Neural cell (in vitro differentiated cells): ENCODE data around the gene PWWP2B. TPM values are rescaled to one million over a fixed set of nuclear protein-coding genes. Genes with fewer than 3 reads are reported as not detected.

ENCODE experiments used
- H2AFZ ChIP-seq: fragments of 200-600, 300-800 bp; sonication (generic), shearing (Covaris generic); 2 replicates; pipeline ENCODE4 v1.6.0; 2014; ENCODE audit warnings: low read depth, mild to moderate bottlenecking, antibody characterized with exemption, low read length, moderate library complexity
- H3F3A ChIP-seq: fragments of 200-600 bp; shearing (Covaris generic); 2 replicates; pipeline ENCODE4 v1.6.1; 2016; ENCODE audit warnings: mild to moderate bottlenecking, moderate library complexity, mixed read lengths, antibody characterized with exemption, low read length; ENCODE audit not compliant: insufficient read depth, poor library complexity, severe bottlenecking
- H3K27ac ChIP-seq: fragments of 200-600, 300-800 bp; sonication (generic), shearing (Covaris generic); 2 replicates; pipeline ENCODE4 v1.5.1; 2014; ENCODE audit warnings: mild to moderate bottlenecking, low read length, moderate library complexity
- H3K27me3 ChIP-seq: fragments of 300-800, 200-600 bp; sonication (generic), shearing (Covaris generic); 2 replicates; pipeline ENCODE4 v1.6.0; 2014; ENCODE audit warnings: mild to moderate bottlenecking, low read depth, low read length, moderate library complexity; ENCODE audit not compliant: insufficient read depth
- H3K36me3 ChIP-seq: fragments of 300-800, 200-600 bp; sonication (generic), shearing (Covaris generic); 2 replicates; pipeline ENCODE4 v1.5.1; 2014; ENCODE audit warnings: mild to moderate bottlenecking, antibody characterized with exemption, low read length, moderate library complexity; ENCODE audit not compliant: insufficient read depth
- H3K4me2 ChIP-seq: fragments of 300-800, 200-600 bp; sonication (generic), shearing (Covaris generic); 2 replicates; pipeline ENCODE4 v1.6.0; 2014; ENCODE audit warnings: mild to moderate bottlenecking, low read length
- H3K4me3 ChIP-seq: fragments of 300-800, 200-600 bp; sonication (generic), shearing (Covaris generic); 2 replicates; pipeline ENCODE4 v1.5.1; 2014; ENCODE audit warnings: mild to moderate bottlenecking, low read length, moderate library complexity
- H3K79me2 ChIP-seq: fragments of 200-600 bp; shearing (Covaris generic); replicated peaks from 2 replicates; pipeline ENCODE4 v1.6.0; 2014; ENCODE audit warnings: mild to moderate bottlenecking, low read length, moderate library complexity; ENCODE audit not compliant: insufficient read depth
- H3K9ac ChIP-seq: fragments of 300-800, 200-600 bp; sonication (generic), shearing (Covaris generic); 2 replicates; pipeline ENCODE4 v1.6.1; 2016; ENCODE audit warnings: mild to moderate bottlenecking, low read length, mixed read lengths
- H3K9me2 ChIP-seq: fragments of 200-600 bp; shearing (Covaris generic); 2 replicates; pipeline ENCODE4 v1.6.1; 2016; ENCODE audit warnings: mild to moderate bottlenecking, low read length, mixed read lengths; ENCODE audit not compliant: insufficient read depth
- H3K9me3 ChIP-seq: fragments of 200-600, 300-800 bp; sonication (generic), shearing (Covaris generic); 2 replicates; pipeline ENCODE4 v1.6.1; 2016; ENCODE audit warnings: mild to moderate bottlenecking, mixed run types, low read length, moderate library complexity, mixed read lengths
- H4K20me1 ChIP-seq: fragments of 200-600 bp; shearing (Covaris generic); 2 replicates; pipeline ENCODE4 v1.6.1; 2016; ENCODE audit warnings: mild to moderate bottlenecking, mixed run types; ENCODE audit not compliant: insufficient read depth
- CTCF ChIP-seq: fragments of 450-650 bp; IDR thresholded peaks from 2 replicates; pipeline ENCODE4 v1.5.1; 2014; ENCODE audit warnings: antibody characterized with exemption, mild to moderate bottlenecking, moderate library complexity; ENCODE audit not compliant: poor library complexity, severe bottlenecking
- EP300 ChIP-seq: fragments of 450-650 bp; conservative IDR thresholded peaks from 2 replicates; pipeline ENCODE4 v1.6.1; 2014; ENCODE audit warnings: antibody characterized with exemption, mild to moderate bottlenecking, moderate library complexity; ENCODE audit not compliant: poor library complexity, severe bottlenecking
- EZH2 ChIP-seq: fragments of 200-600, 300-800 bp; shearing (Covaris generic), sonication (generic); IDR thresholded peaks from 2 replicates; pipeline ENCODE4 v1.6.1; 2014; ENCODE audit warnings: antibody characterized with exemption, low read length, borderline replicate concordance, mild to moderate bottlenecking; ENCODE audit not compliant: insufficient read depth, poor library complexity, severe bottlenecking
- MXI1 ChIP-seq: fragments of 450-650 bp; conservative IDR thresholded peaks from 2 replicates; pipeline ENCODE4 v1.6.1; 2014; ENCODE audit warnings: antibody characterized with exemption, mild to moderate bottlenecking; ENCODE audit not compliant: poor library complexity, severe bottlenecking
- POLR2AphosphoS5 ChIP-seq: IDR thresholded peaks from 2 replicates; pipeline ENCODE4 v1.6.1; 2012
- RAD21 ChIP-seq: fragments of 450-650 bp; conservative IDR thresholded peaks from 2 replicates; pipeline ENCODE4 v1.6.1; 2014; ENCODE audit warnings: antibody characterized with exemption, mild to moderate bottlenecking, moderate library complexity
- SMC3 ChIP-seq: fragments of 450-650 bp; conservative IDR thresholded peaks from 2 replicates; pipeline ENCODE4 v1.6.1; 2014; ENCODE audit warnings: antibody characterized with exemption, mild to moderate bottlenecking, moderate library complexity; ENCODE audit not compliant: poor library complexity
- TAF1 ChIP-seq: IDR thresholded peaks from 2 replicates; pipeline ENCODE4 v1.6.1; 2012; ENCODE audit warnings: low read depth
- polyA plus RNA-seq: library from polyadenylated mRNA; depleted of rRNA; stranded (reverse); fragments of >200 nt; gene quantifications from 2 replicates; pipeline ENCODE4 v1.2.3, GENCODE V29; 2014
- TF ChIP-seq, protein P1 (sequence below): IDR thresholded peaks from 2 replicates; pipeline ENCODE4 v1.6.1; 2012; ENCODE audit warnings: borderline replicate concordance

The PWWP2B gene
- polyA plus RNA-seq, 1 donor from 2014 or later, result 13.0 TPM

GRCh38 chr10:132403511-132404168 is 6.6 kb downstream of the PWWP2B start:
- H3K36me3 ChIP-seq, result no peaks in the 10 kb centered on the region
- no peak for TF ChIP-seq POLR2AphosphoS5
- no peak for TF ChIP-seq MXI1
- no peak for TF ChIP-seq RAD21
- TF ChIP-seq EZH2, result no peak
- TF ChIP-seq CTCF, result no peak
- no peak for TF ChIP-seq EP300
- TF ChIP-seq SMC3, result no peak
- no peak for TF ChIP-seq TAF1
- TF ChIP-seq, protein P1, sequence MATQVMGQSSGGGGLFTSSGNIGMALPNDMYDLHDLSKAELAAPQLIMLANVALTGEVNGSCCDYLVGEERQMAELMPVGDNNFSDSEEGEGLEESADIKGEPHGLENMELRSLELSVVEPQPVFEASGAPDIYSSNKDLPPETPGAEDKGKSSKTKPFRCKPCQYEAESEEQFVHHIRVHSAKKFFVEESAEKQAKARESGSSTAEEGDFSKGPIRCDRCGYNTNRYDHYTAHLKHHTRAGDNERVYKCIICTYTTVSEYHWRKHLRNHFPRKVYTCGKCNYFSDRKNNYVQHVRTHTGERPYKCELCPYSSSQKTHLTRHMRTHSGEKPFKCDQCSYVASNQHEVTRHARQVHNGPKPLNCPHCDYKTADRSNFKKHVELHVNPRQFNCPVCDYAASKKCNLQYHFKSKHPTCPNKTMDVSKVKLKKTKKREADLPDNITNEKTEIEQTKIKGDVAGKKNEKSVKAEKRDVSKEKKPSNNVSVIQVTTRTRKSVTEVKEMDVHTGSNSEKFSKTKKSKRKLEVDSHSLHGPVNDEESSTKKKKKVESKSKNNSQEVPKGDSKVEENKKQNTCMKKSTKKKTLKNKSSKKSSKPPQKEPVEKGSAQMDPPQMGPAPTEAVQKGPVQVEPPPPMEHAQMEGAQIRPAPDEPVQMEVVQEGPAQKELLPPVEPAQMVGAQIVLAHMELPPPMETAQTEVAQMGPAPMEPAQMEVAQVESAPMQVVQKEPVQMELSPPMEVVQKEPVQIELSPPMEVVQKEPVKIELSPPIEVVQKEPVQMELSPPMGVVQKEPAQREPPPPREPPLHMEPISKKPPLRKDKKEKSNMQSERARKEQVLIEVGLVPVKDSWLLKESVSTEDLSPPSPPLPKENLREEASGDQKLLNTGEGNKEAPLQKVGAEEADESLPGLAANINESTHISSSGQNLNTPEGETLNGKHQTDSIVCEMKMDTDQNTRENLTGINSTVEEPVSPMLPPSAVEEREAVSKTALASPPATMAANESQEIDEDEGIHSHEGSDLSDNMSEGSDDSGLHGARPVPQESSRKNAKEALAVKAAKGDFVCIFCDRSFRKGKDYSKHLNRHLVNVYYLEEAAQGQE, result no peak
- H3K27ac ChIP-seq, result no peak overlapping the region
- H2AFZ ChIP-seq, result no peak overlapping the region
- no peaks in the 10 kb centered on the region for H3K27me3 ChIP-seq
- H3K4me2 ChIP-seq, result no peak overlapping the region
- no peaks in the 10 kb centered on the region for H4K20me1 ChIP-seq
- H3K9me2 ChIP-seq, result no peaks in the 10 kb centered on the region
- H3K9me3 ChIP-seq, result no peaks in the 10 kb centered on the region
- no peak overlapping the region for H3K9ac ChIP-seq
- no peak overlapping the region for H3K4me3 ChIP-seq
- H3K79me2 ChIP-seq, result no peaks in the 10 kb centered on the region
- no peaks in the 10 kb centered on the region for H3F3A ChIP-seq

DNA sequence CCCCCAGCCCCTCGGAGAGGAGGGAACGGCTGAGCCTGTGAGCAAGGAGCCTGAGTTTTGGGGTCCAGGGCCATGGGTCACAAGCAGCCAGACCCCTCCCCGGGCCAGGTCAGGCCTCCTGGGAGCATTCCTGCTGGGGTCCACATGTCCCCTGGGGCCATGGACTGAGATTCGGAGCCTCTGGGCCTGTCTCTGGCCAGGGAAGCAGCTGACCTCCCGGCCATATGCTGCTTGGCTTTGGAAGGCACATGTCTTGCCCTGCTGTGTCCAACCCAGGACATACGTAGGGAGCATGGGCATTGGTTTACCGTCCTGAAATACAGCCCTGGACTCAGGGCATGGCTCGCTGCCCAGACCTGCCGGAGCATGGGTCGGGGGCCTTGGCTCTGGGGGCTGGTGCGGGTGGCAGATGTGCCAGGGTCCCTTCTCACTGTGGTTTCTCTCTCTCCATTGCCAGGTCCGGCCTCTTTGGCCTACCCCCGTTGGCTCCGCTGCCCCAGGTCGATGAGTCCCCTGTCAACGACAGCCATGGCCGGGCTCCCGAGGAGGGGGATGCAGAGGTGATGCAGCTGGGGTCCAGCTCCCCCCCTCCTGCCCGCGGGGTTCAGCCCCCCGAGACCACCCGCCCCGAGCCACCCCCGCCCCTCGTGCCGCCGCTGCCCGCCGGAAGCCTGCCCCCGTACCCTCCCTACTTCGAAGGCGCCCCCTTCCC is 7.3 kb downstream of the PWWP2B start:
- H3K36me3 ChIP-seq, result no peaks in the 10 kb centered on the region
- H3F3A ChIP-seq, result no peaks in the 10 kb centered on the region
- no peak overlapping the region for H3K4me2 ChIP-seq
- no peaks in the 10 kb centered on the region for H4K20me1 ChIP-seq
- TF ChIP-seq SMC3 (no peak), EZH2 (no peak), EP300 (no peak), POLR2AphosphoS5 (no peak), MXI1 (no peak), CTCF (no peak), RAD21 (no peak), TAF1 (no peak)
- TF ChIP-seq, protein P1, result no peak
- H3K4me3 ChIP-seq, result no peak overlapping the region
- H3K9me2 ChIP-seq, result no peaks in the 10 kb centered on the region
- no peaks in the 10 kb centered on the region for H3K9me3 ChIP-seq
- no peaks in the 10 kb centered on the region for H3K27me3 ChIP-seq
- H3K27ac ChIP-seq, result no peak overlapping the region
- no peaks in the 10 kb centered on the region for H3K79me2 ChIP-seq
- H3K9ac ChIP-seq, result no peak overlapping the region
- no peak overlapping the region for H2AFZ ChIP-seq
